Keratinocyte (primary cell): ENCODE measurements around the gene TBX3. TPM values are rescaled to one million over a fixed set of nuclear protein-coding genes. Genes with fewer than 3 reads are reported as not detected.

Source experiments
- DNase-seq: peaks from one replicate; pipeline ENCODE4 v3.0.0-alpha.2; 2011; ENCODE audit warnings: low read depth, missing footprints, low spot score
- FAIRE-seq: peaks from 2 replicates; lab custom pipeline; 2011; peaks lifted over from hg19 to GRCh38; lab: Jason Lieb, UNC
- H2AFZ ChIP-seq: 2 replicates; pipeline ENCODE4 v1.6.0; 2012; ENCODE audit warnings: low read length, control low read depth, inconsistent platforms; ENCODE audit not compliant: control insufficient read depth
- H3K27ac ChIP-seq: 2 replicates; pipeline ENCODE4 v1.5.1; 2011; ENCODE audit warnings: low read length; ENCODE audit not compliant: control insufficient read depth, insufficient read depth
- H3K27me3 ChIP-seq: 3 replicates; pipeline ENCODE4 v1.6.0; 2011; ENCODE audit warnings: low read length; ENCODE audit not compliant: control insufficient read depth, insufficient read depth; ENCODE audit errors: extremely low read depth
- H3K36me3 ChIP-seq, 2 experiments: 2 replicates in 1 of 2; 3 replicates in 1 of 2; pipeline ENCODE4 v1.5.1; 2011; ENCODE audit warnings: low read length in 2 of 2, mild to moderate bottlenecking in 1 of 2; ENCODE audit not compliant: control insufficient read depth in 2 of 2, insufficient read depth in 2 of 2; ENCODE audit errors: extremely low read depth in 1 of 2
- H3K4me1 ChIP-seq: 3 replicates; pipeline ENCODE4 v1.5.1; 2011; ENCODE audit warnings: low read length; ENCODE audit not compliant: control insufficient read depth, insufficient read depth; ENCODE audit errors: extremely low read depth
- H3K4me2 ChIP-seq: 3 replicates; pipeline ENCODE4 v1.6.0; 2011; ENCODE audit warnings: low read depth, low read length; ENCODE audit not compliant: control insufficient read depth, insufficient read depth; ENCODE audit errors: extremely low read depth
- H3K4me3 ChIP-seq, 3 experiments: fragments of 200-600 bp in 1 of 3; sonication (generic) in 1 of 3; 2 replicates in 2 of 3; 3 replicates in 1 of 3; pipeline ENCODE4 v1.5.1; 2011 to 2016; ENCODE audit warnings: low read length in 3 of 3, mild to moderate bottlenecking in 3 of 3, control low read depth in 2 of 3, inconsistent platforms in 1 of 3, low read depth in 1 of 3, mixed read lengths in 1 of 3, mixed run types in 1 of 3, moderate library complexity in 1 of 3; ENCODE audit not compliant: control insufficient read depth in 2 of 3, insufficient read depth in 2 of 3; ENCODE audit errors: extremely low read depth in 1 of 3
- H3K79me2 ChIP-seq: 2 replicates; pipeline ENCODE4 v1.6.0; 2012; ENCODE audit warnings: low read length; ENCODE audit not compliant: control insufficient read depth, insufficient read depth
- H3K9ac ChIP-seq: 3 replicates; pipeline ENCODE4 v1.6.0; 2011; ENCODE audit warnings: low read length; ENCODE audit not compliant: control insufficient read depth, insufficient read depth; ENCODE audit errors: extremely low read depth
- H3K9me1 ChIP-seq: 3 replicates; pipeline ENCODE4 v1.6.0; 2011; ENCODE audit warnings: low read length; ENCODE audit not compliant: control insufficient read depth, insufficient read depth; ENCODE audit errors: extremely low read depth
- H3K9me3 ChIP-seq: 2 replicates; pipeline ENCODE4 v1.5.1; 2012; ENCODE audit warnings: low read depth, low read length; ENCODE audit not compliant: control insufficient read depth
- H4K20me1 ChIP-seq: 3 replicates; pipeline ENCODE4 v1.6.0; 2011; ENCODE audit warnings: low read length; ENCODE audit not compliant: control insufficient read depth, insufficient read depth; ENCODE audit errors: extremely low read depth
- EZH2 ChIP-seq: IDR thresholded peaks from one replicate; pipeline ENCODE4 v1.6.1; 2012; ENCODE audit warnings: inconsistent platforms, mild to moderate bottlenecking, low read length, moderate library complexity
- dilution Hi-C: fragments of 300-500 bp; cut with MboI; formaldehyde crosslinking; loops from one replicate; pipeline ENCODE4 v1.7.0; 2020; ENCODE audit warnings: low sequenced_read_pairs; ENCODE audit not compliant: extremely low pct_ligation_motif_present
- polyA plus RNA-seq, 5 experiments: library from polyadenylated mRNA; depleted of rRNA in 3 of 5; stranded (reverse) in 3 of 5; stranded (forward) in 1 of 5; unstranded in 1 of 5; fragments of >200 nt; gene quantifications; 1 replicate in 1 of 5; 2 replicates in 3 of 5; 3 replicates in 1 of 5; pipeline versions ENCODE4 v1.2.1 to v1.2.3, GENCODE V29; 2011 to 2012; ENCODE audit warnings: missing spikeins in 2 of 5, low read depth in 1 of 5, low replicate concordance in 1 of 5
- TF ChIP-seq, protein P1 (sequence below), 3 experiments: IDR thresholded peaks in 1 of 3; conservative IDR thresholded peaks in 1 of 3; optimal IDR thresholded peaks in 1 of 3; 2 replicates in 2 of 3; 3 replicates in 1 of 3; pipeline versions ENCODE3 to v1.5.1; 2011; ENCODE audit warnings: low read length in 3 of 3, mild to moderate bottlenecking in 3 of 3, moderate library complexity in 2 of 3, control low read depth in 1 of 3, inconsistent platforms in 1 of 3; ENCODE audit not compliant: insufficient read depth in 2 of 3; ENCODE audit errors: extremely low read depth in 1 of 3

TBX3 gene
- polyA plus RNA-seq, 1 donor (not counting 4 experiments of a cell fraction or from before 2014, with no cell fraction given): 7.8 TPM

DNA sequence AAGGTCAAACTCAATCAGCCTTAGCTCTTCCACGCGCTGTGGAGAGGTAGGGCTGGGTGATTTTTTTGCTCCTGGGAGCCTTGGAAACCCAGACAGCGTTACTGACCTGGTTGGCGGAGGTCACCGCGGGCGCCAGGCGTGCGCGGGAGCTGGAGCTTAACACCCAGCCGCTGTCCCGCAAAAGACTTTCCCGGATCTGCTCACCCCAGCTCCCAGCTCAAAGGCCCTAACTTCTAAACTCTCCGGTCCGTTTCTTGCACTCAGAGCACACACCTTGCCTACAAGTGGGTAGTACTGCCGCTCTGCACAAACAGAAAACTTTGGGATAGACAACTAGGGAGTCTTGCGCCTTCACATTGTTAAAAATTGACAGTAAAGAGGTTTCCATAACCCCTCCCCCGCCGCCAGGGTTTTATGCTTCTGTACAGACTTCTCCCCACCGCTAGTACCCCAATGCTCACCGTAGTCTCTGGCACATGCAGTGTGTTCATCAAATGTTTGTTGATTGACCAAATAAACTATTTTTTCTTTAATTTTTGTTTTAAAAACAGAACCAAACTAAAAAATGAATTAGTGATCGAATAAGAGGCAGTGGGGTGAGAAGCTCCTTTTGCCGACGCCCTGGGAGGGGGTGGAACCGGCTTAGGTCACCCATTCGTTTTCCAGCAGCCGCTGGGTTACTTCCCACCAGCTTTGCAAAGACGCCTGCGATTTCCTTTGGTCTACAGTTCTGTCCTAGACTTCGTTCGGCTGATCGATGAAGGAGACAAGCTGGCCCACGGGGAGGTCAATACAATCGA lies 12.7 kb upstream of the TBX3 start:
- no peak overlapping the region for H3K9ac ChIP-seq
- H3K27ac ChIP-seq: no peak overlapping the region
- H3K9me3 ChIP-seq: no peaks in the 10 kb centered on the region
- no peaks in the 10 kb centered on the region for H3K36me3 ChIP-seq
- H4K20me1 ChIP-seq: no peaks in the 10 kb centered on the region
- H3K27me3 ChIP-seq: peaks cover 23% of the 10 kb centered on the region
- H3K79me2 ChIP-seq: no peaks in the 10 kb centered on the region
- TF ChIP-seq, protein P1, sequence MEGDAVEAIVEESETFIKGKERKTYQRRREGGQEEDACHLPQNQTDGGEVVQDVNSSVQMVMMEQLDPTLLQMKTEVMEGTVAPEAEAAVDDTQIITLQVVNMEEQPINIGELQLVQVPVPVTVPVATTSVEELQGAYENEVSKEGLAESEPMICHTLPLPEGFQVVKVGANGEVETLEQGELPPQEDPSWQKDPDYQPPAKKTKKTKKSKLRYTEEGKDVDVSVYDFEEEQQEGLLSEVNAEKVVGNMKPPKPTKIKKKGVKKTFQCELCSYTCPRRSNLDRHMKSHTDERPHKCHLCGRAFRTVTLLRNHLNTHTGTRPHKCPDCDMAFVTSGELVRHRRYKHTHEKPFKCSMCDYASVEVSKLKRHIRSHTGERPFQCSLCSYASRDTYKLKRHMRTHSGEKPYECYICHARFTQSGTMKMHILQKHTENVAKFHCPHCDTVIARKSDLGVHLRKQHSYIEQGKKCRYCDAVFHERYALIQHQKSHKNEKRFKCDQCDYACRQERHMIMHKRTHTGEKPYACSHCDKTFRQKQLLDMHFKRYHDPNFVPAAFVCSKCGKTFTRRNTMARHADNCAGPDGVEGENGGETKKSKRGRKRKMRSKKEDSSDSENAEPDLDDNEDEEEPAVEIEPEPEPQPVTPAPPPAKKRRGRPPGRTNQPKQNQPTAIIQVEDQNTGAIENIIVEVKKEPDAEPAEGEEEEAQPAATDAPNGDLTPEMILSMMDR (optimal IDR thresholded peaks at IDR 0.05 in 1 of 3, IDR thresholded peaks at IDR 0.05 in 1 of 3, conservative IDR thresholded peaks at IDR 0.05 in 1 of 3; ENCODE audit: extremely low read depth in 1 of 3, insufficient read depth in 2 of 3, low read length in 3 of 3): no peak
- TF ChIP-seq EZH2: no peak
- DNase-seq (no peak), FAIRE-seq (no peak)
- dilution Hi-C loops: no loop called here
- no peak overlapping the region for H3K4me2 ChIP-seq
- H2AFZ ChIP-seq: no peak overlapping the region
- H3K9me1 ChIP-seq: no peaks in the 10 kb centered on the region
- no peak overlapping the region for H3K4me3 ChIP-seq
- peaks cover 21% of the 10 kb centered on the region for H3K4me1 ChIP-seq

GRCh38 chr12:114695305-114695592 lies 11.3 kb upstream of the TBX3 start:
- Histone ChIP-seq H4K20me1 (no peaks in the 10 kb centered on the region), H3K4me3 (no peak overlapping the region), H3K27me3 (peaks cover 16% of the 10 kb centered on the region), H3K27ac (no peak overlapping the region), H3K9ac (no peak overlapping the region), H3K79me2 (no peaks in the 10 kb centered on the region), H2AFZ (peak overlapping the region; percentile 49), H3K4me1 (peaks cover 31% of the 10 kb centered on the region), H3K36me3 (no peaks in the 10 kb centered on the region), H3K9me3 (no peaks in the 10 kb centered on the region), H3K4me2 (no peak overlapping the region), H3K9me1 (no peaks in the 10 kb centered on the region)
- DNase-seq (no peak), FAIRE-seq (no peak)
- dilution Hi-C loops: no loop called here
- TF ChIP-seq EZH2: no peak
- TF ChIP-seq, protein P1 (optimal IDR thresholded peaks at IDR 0.05 in 1 of 3, IDR thresholded peaks at IDR 0.05 in 1 of 3, conservative IDR thresholded peaks at IDR 0.05 in 1 of 3; ENCODE audit: extremely low read depth in 1 of 3, insufficient read depth in 2 of 3, low read length in 3 of 3): no peak
